Measurements from ENCODE around the gene RAP1A.

Gene RAP1A

GRCh38 chr1:111730706-111731105 lies 111.1 kb downstream of the RAP1A start:
- Histone ChIP-seq H3K9ac (ENCODE audit: low read length) (no peak overlapping the region), H3K4me3 (ENCODE audit: low read depth, low read length, poor library complexity, severe bottlenecking) (no peak overlapping the region), H4K20me1 (ENCODE audit: insufficient read depth, low read length) (no peaks in the 10 kb centered on the region), H3K9me2 (ENCODE audit: low read depth, low read length) (no peaks in the 10 kb centered on the region), H3K27ac (ENCODE audit: low read depth, low read length, poor library complexity, severe bottlenecking) (no peak overlapping the region), H3K4me1 (ENCODE audit: insufficient read depth, low read length, severe bottlenecking) (no peaks in the 10 kb centered on the region), H3K4me2 (ENCODE audit: low read length) (no peak overlapping the region), H3K36me3 (ENCODE audit: insufficient read depth, low read length) (no peaks in the 10 kb centered on the region), H2AFZ (ENCODE audit: low read length) (no peak overlapping the region), H3K79me2 (ENCODE audit: insufficient read depth, low read length) (no peaks in the 10 kb centered on the region), H3K27me3 (ENCODE audit: insufficient read depth, low read length) (no peaks in the 10 kb centered on the region), H3K9me3 (ENCODE audit: low read length) (no peaks in the 10 kb centered on the region), H3F3A (ENCODE audit: insufficient read depth, low read length) (no peaks in the 10 kb centered on the region)
- TF ChIP-seq, protein P1, sequence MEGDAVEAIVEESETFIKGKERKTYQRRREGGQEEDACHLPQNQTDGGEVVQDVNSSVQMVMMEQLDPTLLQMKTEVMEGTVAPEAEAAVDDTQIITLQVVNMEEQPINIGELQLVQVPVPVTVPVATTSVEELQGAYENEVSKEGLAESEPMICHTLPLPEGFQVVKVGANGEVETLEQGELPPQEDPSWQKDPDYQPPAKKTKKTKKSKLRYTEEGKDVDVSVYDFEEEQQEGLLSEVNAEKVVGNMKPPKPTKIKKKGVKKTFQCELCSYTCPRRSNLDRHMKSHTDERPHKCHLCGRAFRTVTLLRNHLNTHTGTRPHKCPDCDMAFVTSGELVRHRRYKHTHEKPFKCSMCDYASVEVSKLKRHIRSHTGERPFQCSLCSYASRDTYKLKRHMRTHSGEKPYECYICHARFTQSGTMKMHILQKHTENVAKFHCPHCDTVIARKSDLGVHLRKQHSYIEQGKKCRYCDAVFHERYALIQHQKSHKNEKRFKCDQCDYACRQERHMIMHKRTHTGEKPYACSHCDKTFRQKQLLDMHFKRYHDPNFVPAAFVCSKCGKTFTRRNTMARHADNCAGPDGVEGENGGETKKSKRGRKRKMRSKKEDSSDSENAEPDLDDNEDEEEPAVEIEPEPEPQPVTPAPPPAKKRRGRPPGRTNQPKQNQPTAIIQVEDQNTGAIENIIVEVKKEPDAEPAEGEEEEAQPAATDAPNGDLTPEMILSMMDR (IDR thresholded peaks at IDR 0.05; ENCODE audit: low read length), result no peak
- no peak for TF ChIP-seq EZH2 (IDR thresholded peaks at IDR 0.05; ENCODE audit: borderline replicate concordance, low read length)

- Histone ChIP-seq H3K36me3 (ENCODE audit: insufficient read depth, low read length) (no peaks in the 10 kb centered on the region), H4K20me1 (ENCODE audit: insufficient read depth, low read length) (no peaks in the 10 kb centered on the region), H3K4me3 (ENCODE audit: low read depth, low read length, poor library complexity, severe bottlenecking) (no peak overlapping the region), H3K9ac (ENCODE audit: low read length) (no peak overlapping the region), H3K4me1 (ENCODE audit: insufficient read depth, low read length, severe bottlenecking) (peaks cover under 1% of the 10 kb centered on the region), H3K4me2 (ENCODE audit: low read length) (no peak overlapping the region), H3K9me2 (ENCODE audit: low read depth, low read length) (no peaks in the 10 kb centered on the region), H3K27me3 (ENCODE audit: insufficient read depth, low read length) (no peaks in the 10 kb centered on the region), H3K9me3 (ENCODE audit: low read length) (no peaks in the 10 kb centered on the region), H3K79me2 (ENCODE audit: insufficient read depth, low read length) (no peaks in the 10 kb centered on the region), H2AFZ (ENCODE audit: low read length) (no peak overlapping the region), H3F3A (ENCODE audit: insufficient read depth, low read length) (no peaks in the 10 kb centered on the region), H3K27ac (ENCODE audit: low read depth, low read length, poor library complexity, severe bottlenecking) (no peak overlapping the region)
- no peak for TF ChIP-seq EZH2 (IDR thresholded peaks at IDR 0.05; ENCODE audit: borderline replicate concordance, low read length)
- TF ChIP-seq, protein P1 (IDR thresholded peaks at IDR 0.05; ENCODE audit: low read length), result no peak
These were observed 112.4 kb downstream of the RAP1A start for GRCh38 chr1:111731956-111732355.

DNA sequence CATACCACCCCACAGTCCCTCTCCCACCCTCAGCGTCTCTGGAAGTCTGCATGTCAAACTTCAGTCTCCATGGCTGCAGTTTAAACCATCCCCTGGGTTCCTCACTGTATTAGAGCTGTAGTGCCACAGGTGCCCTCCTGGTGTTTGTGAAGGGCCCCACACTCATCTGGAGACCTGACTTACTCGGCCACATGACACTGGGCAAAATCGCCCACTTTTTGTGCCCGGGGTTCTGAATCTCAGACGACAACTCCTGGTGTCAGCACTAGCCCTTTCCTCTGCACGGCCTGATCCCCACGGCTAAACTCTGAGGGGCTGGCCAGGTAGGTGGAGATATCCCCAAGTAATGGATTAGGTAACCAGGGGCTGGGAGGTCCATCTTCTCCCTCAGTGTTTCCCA lies 113.1 kb downstream of the RAP1A start:
- Histone ChIP-seq H3K9me2 (ENCODE audit: low read depth, low read length) (no peaks in the 10 kb centered on the region), H2AFZ (ENCODE audit: low read length) (no peak overlapping the region), H4K20me1 (ENCODE audit: insufficient read depth, low read length) (no peaks in the 10 kb centered on the region), H3K36me3 (ENCODE audit: insufficient read depth, low read length) (no peaks in the 10 kb centered on the region), H3K4me2 (ENCODE audit: low read length) (no peak overlapping the region), H3K4me1 (ENCODE audit: insufficient read depth, low read length, severe bottlenecking) (peaks cover 8% of the 10 kb centered on the region), H3K79me2 (ENCODE audit: insufficient read depth, low read length) (no peaks in the 10 kb centered on the region), H3K9ac (ENCODE audit: low read length) (no peak overlapping the region), H3K4me3 (ENCODE audit: low read depth, low read length, poor library complexity, severe bottlenecking) (no peak overlapping the region), H3K27me3 (ENCODE audit: insufficient read depth, low read length) (no peaks in the 10 kb centered on the region), H3K27ac (ENCODE audit: low read depth, low read length, poor library complexity, severe bottlenecking) (no peak overlapping the region), H3F3A (ENCODE audit: insufficient read depth, low read length) (no peaks in the 10 kb centered on the region), H3K9me3 (ENCODE audit: low read length) (no peaks in the 10 kb centered on the region)
- TF ChIP-seq, protein P1 (IDR thresholded peaks at IDR 0.05; ENCODE audit: low read length), result no peak
- no peak for TF ChIP-seq EZH2 (IDR thresholded peaks at IDR 0.05; ENCODE audit: borderline replicate concordance, low read length)

Data from OCI-LY1 (cell line).